IPS DF 4.7 (cell line): ENCODE measurements around the gene RHEB.
"Not testable (repeated sequence)": the region's sequence is repeated elsewhere in the genome, so short reads cannot be mapped to it uniquely, and the experiment has no call there.

ENCODE experiments used
- DNase-seq: peaks from one replicate; pipeline ENCODE4 v3.0.0-alpha.2; 2013; ENCODE audit warnings: low spot score; ENCODE audit errors: extremely low read depth

Gene RHEB

DNA sequence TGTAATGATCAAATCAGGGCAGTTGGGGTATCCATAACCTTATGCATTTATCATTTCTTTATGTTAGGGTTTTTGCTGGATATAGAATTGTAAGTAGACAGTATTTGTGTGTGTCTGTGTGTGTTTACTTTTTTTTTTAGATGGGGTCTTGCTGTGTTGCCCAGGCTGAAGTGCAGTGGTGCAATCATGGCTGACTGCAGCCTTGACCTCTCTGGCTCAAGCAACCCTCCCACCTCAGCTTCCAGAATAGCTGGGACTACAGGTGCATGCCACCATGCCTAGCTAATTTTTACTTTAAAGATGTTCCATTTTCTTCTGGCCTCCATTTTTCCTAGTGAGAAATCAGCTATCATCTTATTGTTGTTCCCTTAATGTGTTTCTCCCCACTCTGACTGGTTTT is 10.1 kb upstream of the RHEB start:
- no peak for DNase-seq

GRCh38 chr7:151524845-151525244 is 5.2 kb upstream of the RHEB start:
- no peak for DNase-seq

GRCh38 chr7:151524331-151524730 is 4.6 kb upstream of the RHEB start:
- DNase-seq: no peak

GRCh38 chr7:151520419-151521261 is 945 bp upstream of the RHEB start:
- DNase-seq: no peak

DNA sequence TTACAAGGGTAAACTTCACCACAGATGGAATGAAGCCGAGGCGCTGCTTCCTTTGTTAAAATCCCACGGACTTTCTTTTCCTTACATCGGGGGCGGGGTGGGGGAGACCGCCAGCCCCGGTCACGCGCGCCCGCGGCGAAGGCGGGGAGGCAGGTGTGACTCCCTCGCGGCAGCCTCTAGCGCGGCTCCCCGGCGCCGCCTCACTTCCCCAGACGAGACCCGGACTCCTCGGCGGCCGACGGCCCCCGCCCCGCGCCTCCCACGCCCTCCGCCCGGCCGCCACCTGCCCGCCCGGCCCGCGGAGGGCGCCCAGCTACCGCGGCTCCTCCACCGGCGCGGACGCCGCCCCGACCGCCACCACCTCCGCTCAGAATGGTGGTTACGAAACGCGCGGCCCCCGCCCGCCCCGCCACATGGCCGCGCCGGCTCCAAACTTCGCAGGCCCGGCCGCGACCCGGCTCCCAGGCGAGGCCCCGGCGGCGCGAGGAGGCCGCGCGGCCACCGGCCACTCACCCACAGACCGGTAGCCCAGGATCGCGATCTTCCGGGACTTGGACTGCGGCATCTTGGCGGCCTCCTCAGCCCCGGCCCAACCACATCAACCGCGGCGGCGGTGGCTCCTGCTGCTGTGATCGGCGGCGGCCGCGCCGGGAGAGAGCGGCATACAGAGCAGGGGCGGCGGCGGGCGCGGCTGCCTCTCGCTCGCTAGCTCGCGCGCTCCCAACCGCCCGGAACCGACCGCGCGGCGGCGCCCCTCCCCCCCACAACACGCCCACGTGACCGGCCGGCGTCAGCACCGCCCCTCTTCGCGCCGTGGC is 539 bp downstream of the RHEB start:
- DNase-seq: not testable (repeated sequence)

GRCh38 chr7:151518105-151518946 is 1.4 kb downstream of the RHEB start:
- DNase-seq: no peak

- DNase-seq: no peak
These were observed 2.0 kb downstream of the RHEB start for GRCh38 chr7:151517601-151518104.

DNA sequence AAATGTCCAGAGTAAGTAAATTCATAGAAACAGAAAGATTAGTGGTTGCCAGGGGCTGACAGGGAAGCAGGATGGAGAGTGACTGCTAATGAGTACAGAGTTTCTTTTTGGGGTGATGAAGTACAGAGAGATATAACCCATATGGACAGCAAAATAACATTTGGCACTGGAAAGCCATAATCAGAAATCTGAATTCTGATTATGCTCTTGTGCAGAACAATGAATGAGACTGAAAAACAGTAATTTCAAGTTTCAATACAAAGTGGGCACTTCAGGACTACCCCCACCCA is 4.5 kb downstream of the RHEB start:
- no peak for DNase-seq

DNA sequence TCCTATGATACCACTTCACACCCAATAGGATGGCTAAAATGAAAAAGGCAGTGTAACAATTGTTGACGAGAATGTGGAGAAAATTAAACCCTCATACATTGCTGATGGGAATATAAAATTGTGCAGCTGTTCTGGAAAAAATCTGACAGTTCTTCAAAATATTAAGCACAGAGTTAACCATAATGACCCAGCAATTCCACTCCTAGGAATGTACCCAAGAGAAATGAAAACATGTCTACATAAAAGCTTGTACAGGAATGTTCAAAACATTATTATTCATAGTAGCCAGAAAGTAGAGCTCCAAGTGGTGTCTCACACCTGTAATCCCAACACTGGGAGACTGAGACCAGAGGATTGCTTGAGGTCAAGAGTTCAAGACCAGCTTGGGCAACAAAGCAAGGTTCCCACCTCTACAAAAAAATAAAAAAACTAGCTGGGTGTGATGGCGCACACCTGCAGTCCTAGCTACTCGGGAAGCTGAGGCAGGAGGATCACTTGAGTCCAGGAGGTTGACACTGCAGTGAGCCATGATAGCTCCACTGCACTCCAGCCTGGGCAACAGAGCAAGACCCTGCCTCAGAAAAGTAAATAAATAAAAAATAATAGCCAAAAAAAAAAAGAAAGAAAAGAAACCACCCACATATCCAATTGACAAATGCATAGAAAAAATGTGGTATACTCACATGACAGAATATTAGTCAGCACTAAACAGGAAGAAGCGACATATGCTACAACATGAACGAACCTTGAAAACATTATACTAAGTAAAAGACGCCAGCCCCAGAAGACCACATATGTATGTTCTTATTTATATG is 5.0 kb downstream of the RHEB start:
- DNase-seq: no peak

GRCh38 chr7:151513133-151513532 is 6.6 kb downstream of the RHEB start:
- no peak for DNase-seq

DNA sequence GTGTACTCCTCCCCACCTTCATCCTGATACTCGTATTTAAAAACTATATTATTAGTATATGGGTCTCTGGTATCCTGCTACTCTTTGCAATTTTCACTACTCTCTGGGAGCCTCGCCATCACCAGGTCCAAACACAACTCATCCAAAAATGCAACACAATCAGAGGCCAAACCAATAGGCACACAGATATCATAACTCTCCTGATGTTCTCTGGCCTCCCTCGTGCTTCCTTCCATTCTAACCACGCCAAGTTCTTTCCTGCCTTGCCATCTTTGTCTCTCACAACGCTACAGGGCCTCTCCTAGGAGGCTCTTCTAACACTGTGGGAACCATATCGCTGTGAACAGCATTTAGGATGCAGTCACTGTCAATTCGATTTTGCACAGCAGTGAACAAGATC is 7.3 kb downstream of the RHEB start:
- no peak for DNase-seq

- no peak for DNase-seq
These were observed 7.7 kb downstream of the RHEB start for GRCh38 chr7:151511946-151512345.

- no peak for DNase-seq
These were observed 8.4 kb downstream of the RHEB start for GRCh38 chr7:151511270-151511669.

- no peak for DNase-seq
These were observed 9.9 kb downstream of the RHEB start for GRCh38 chr7:151509670-151510333.

GRCh38 chr7:151508991-151509390 is 10.7 kb downstream of the RHEB start:
- DNase-seq: no peak

DNA sequence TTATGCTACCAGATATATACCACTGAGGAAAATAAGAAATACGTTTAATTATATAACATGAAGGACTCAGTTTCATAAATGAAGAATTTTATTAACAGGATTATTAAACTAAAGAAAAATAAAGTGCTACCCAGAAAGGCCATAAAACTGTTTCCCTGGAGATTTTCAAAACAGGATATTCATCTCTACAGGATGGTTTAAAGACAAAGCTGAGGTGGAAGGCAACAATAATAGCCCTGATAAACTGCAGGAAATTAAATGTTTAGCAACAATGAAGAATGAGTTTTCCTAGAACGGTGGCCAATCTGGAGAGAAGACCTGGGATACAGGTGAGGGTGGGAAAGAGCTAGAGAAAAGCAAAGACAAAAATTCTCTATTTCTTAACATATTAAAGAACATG is 11.9 kb downstream of the RHEB start:
- no peak for DNase-seq

- no peak for DNase-seq
These were observed 12.8 kb downstream of the RHEB start for GRCh38 chr7:151506901-151507382.

DNA sequence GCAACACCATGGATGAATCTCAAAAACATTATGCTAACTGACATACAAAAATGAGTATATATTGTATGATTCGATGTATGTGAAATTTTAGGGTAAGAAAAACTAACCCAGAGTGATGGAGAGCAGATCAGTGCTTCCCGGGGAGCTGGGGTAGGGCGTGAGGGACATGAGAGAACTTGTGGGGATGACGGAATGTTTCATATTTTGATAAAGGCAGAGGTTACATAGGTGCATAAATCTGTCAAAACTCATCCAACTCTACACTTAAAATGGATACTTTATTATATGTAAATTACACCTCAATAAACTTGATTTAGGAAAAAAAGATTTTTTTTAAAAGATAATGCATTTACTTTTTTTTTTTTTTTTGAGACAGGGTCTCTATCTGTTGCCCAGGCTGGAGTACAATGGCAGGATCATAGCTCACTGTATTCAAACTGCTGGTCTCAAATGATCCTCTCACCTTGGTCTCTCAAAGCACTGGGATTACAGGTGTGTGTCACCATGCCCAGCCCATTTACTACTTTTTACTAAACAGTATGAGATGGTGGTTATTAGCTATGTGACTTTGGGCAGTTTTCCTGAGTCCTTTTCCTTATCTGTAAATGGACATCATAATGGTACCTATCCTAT is 13.7 kb downstream of the RHEB start:
- no peak for DNase-seq

GRCh38 chr7:151505433-151505832 is 14.3 kb downstream of the RHEB start:
- DNase-seq: no peak
